GM21529 (cell line): Measurements from ENCODE around the gene KIAA1217.

Source experiments
- ATAC-seq: cut with Tn5 transposase; IDR thresholded peaks from one replicate; pipeline ENCODE4 v1.9.1; 2021; ENCODE audit not compliant: unreplicated experiment

The KIAA1217 gene

DNA sequence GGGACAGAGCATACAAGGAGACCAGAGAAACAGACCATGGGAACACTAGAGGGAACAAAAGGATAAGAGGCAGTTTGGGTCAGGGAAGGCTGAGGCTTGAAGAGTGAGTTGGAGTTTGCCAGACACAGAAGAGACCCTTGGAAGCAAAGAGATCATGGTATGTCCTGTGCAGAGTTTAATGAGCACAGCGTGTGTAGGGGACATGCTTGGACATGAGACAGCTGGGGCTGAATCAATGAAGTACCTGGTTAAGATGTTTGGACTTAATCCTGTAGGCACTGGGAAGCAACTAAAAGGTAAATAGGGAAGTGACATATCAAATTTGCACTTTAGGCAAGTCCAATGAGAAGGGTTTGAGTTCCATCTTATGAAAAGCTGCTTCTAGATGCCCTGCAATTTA is 79.6 kb downstream of the KIAA1217 start:
- no peak for ATAC-seq

DNA sequence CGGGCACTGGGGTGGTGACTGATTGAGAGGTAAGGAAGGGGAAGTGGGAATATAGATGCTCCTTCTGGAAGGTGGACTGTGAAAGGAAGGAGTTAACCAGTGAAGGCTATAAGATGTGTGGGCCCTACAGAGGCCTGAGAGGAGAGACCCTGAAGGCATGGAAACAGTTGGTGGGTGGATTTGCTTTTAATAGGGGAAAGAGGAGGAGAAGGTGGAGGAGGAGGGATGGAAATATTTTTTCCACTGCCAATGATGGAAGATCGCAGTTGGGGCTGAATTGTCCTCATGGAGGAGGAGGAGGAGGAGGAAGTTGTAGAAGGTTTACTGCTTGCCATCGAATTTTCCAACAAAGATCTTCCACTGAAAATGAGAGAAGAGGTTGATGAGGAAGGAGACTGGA is 80.3 kb downstream of the KIAA1217 start:
- ATAC-seq: no peak

DNA sequence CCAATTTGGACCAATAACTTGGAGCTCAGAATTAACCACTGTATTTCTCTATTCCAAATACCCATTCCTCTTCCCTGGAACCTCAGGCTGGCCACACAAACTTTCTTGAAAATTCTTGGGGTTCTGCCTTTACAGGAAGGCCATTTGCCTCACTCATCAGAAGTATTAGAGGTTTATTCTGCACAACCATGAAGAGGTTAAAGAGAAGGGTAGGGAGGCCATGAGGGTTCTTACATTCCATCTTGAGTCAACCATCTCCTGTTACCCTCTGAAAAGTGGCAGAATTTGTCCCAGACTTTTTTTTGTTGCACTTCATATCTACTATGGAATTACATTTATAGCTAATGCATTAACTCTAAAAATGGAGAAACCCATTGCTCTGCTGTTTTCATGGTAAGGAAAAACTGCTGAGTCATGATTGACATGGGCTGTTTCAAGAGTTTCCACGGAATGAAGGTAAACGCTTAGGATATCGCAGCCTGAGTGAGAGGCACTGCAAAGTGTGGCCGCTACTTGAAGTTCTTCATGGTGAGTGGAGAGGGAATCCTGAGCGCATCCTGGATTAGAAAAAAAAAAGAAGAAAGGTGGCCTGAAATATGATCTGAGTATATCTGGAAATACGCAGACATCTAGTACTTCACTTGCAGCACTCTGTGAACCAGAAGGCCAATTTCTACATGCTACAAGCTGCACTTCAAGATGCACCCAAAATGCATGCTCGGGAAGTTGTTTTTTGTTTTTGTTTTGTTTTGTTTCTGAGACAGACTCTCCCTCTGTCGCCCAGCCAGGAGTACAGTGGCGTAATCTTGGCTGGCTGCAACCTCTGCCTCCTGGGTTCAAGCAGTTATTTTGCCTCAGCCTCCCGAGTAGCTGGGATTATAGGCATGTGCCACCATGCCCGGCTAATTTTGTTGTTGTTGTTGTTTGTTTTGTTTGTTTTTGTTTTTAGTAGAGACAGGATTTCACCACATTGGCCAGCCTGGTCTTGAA is 83.7 kb downstream of the KIAA1217 start:
- ATAC-seq: no peak

DNA sequence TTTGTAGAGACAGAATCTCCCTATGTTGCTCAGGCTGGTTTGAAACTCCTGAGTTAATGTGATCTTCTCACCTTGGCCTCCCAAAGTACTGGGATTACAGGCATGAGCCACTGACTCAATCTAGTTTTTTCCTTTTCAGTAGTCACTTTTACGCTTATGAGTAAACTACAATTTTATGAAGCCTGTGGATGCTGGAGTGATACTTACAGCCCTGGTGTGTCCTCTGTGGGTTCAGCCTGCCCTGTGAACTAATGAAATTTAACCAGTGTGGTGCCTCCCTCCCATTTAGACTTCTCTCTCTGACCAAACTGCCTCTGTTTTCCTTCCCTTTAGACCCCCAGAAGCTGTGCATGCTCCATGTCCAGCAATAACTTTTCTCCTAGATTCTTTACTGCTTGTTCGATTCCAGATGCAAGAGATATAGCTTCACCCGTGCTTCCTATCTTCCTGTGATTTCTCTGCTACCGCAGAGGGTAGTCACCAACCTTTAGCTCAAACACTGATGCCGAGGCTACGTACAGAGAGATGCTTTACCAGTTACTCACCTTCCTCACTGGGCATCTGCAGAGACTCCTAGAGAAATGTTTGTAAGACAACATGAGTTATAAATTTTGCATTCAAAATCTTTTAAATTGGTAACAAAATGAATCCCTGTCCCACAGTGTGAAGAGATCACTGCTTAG is 90.8 kb downstream of the KIAA1217 start:
- no peak for ATAC-seq

DNA sequence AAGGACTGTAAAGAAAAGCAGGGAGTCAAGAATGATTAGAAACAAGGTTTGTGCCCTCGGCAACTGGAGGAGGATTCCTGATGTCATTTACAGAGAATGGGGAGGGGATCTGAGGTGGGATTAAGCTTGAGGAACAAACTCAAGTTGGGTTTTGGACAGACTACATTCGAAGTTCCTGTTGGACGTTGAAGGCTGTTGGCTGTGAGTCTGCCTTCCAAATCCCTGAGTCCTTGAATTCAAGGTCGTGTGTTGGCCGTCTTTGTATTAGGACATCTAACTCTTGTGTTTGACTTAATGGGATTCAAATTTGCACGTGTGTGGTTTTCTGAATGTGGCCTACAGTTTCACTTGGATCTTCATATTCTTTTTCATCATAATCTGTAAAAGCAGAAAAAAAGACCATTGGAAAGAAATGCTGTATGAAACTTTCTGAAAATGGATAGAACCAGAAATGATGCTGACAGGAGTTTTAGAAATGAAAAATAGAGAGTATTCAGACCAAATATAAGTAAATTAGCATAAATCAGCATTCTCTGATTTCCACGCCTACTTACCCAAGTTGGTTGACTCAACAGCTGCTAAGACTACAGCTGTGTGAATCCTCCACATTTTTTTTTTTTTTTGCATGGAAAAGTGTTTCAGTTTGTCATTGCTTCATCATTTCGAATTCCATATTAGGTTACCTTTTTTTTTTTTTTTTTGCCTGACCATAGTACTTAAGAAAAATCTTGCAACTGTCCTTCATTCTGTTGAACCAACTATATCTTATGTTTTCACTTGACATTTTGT is 94.8 kb downstream of the KIAA1217 start:
- no peak for ATAC-seq

DNA sequence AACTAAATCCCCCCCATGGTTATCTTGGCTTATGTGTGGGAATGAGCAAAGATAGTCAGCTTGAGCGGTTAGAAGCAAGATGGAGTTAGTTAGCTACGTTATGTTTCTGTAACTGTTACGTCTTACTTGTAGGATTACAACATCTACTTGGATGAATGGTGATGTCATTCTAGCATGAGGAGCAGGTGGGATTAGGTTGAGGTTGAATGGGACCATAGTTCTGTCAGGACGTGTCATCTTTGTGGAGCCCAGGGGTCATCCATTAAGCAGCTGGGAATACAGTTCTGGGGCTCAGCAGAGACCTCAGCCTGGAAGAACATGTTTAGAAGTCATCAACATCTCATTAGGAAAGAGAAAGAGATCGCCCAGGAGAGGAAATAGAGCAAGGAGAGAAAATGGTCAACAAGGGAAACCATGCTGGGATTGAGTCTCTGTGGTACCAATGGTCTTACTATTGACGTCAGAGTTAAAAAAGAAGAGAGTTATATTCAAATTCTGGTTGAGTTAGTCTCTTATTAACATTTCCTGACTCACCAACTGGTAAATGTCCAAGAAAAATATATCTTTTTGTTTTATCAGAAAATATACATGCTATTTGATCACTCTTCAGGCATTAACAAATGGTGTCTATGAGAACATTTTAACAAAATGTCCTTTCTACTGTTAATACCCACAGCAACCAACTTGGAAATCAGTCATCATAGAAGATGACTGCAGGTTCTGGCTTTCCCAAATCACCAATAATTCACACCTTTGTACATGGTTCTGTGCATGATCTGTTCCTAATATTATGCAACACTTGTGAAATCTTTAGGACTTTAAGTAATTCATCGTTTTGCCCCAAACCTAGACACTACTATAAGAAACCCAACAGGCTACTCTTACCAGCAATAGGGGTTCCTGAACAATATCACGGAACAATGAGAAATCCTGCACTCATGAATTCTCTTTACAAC is 96.9 kb downstream of the KIAA1217 start:
- ATAC-seq: no peak

DNA sequence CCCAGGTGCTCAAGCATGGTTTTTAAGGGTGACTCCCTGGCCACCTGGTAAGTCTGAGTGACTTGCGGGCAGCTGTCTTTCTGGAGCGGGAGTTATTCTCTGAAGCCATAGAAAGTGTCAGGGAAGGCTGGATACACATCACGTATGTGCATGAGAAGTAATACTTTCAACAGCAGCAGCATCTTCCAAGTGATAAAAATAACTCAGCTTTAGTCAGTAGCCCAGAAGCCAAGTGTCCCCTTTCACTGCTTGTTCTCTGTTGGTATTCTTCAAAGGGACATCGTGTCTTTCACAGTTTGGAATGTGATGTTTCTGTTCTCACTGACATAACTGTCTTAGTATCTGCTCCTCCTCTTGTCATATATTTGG is 97.6 kb downstream of the KIAA1217 start:
- no peak for ATAC-seq

DNA sequence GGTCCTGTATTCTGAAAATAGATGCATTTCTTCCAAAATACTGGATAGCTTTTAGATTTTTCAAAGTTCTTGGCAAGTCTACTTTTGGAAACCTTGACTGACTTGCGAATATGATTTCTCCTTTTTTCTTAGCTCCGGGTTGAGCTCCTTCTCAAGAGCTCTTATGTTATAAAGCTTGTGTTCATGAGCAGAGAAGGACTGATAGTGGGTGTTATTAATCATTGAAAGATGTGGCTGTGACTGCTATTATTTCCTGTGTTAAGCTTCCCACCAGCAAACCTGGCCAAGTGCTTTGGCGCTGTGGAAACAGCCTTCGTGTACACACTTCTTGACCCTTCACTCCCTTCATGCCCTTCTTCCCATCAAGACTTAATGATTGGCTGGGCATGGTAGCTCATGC is 98.2 kb downstream of the KIAA1217 start:
- no peak for ATAC-seq

DNA sequence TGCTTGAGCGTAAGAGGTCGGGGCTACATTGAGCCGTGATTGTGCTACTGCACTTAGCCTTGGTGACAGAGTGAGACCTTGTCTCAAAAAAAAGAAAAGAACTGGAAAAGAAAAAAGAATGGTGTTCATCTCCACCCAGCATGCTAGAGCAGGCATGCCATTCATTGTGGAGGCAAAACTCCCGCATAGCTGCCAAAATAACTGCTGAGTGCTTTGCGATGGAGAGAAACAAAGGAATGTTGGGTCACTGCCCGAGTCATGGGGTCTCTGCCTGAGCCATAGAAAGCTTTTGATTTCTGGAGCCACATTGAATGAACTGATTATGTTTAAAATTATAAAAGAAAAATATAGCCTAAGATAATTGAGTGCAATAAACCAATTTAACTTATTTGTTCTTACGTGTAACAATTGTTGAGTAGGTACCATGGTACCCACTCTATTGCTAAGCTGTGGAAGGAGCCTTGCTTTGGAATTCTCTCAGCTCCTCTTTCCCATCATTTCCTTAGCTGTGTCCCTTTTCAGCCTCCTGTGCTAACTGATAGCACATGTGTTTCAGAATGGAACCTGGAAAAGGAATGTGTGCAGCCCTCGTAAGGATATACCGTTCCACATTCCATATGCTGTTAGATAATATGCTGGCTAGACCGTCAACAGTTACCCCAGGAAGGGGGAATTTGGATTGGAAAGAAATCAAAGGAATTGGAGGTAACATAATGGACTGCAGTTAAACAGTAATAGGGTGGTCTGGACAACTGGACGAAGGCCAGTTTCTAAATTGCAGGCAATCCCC is 99.0 kb downstream of the KIAA1217 start:
- ATAC-seq: no peak

DNA sequence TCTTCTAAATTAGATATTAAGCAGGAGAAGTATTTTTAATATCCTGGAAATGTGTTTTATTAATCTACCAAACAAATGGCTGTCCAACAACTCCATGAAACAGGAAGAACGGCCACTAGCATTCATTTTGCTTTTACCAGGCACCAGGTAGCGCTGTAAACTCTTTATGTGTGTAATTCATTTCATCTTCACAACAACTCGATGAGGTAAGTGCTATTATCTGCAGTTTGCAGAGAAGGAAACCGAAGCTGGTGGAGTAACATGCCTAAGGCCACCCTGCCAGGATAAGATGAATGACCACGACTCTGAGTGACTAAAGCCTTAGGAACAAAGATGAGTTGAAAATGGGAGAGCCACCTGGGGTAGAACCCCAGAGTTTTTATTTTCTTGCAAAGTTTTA is 101.2 kb downstream of the KIAA1217 start:
- ATAC-seq: no peak

DNA sequence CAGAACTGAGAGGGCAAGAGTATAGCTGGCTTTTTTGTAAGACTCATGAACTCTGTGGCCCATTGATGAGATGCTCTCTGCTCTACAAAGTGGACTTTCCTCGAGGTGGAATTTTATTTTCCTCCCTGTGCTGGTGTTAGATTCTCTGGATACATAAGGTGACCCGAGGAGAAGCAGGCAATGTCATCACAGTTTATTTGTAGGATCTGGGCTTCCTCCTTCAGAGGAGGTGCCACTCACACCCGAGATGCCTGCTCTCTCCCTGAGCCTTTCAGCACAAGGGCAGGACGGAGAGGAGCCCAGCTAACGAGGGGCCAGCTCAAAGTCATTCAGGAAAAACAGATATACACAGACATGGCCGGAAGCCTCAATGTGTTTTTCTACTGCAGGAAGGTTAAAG is 103.0 kb downstream of the KIAA1217 start:
- no peak for ATAC-seq

DNA sequence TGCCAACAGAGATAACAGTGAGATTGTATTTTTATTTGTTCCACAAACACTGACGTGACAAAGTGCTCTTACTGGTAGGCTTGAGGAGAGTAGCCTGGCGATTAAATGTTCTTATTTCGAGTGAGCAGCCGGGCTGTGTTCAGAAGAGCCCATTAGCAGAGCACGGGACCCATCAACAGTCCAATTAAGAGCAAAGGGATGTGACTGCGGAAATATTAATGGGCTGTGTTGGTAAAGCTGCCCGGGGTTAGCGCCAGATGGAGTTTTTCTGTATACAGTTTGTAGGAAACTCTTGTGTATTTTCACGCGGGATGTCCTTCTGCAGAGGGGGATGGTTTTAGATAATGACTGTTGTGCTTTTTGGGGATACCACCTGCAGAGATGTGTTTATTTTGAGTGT is 104.3 kb downstream of the KIAA1217 start:
- no peak for ATAC-seq

DNA sequence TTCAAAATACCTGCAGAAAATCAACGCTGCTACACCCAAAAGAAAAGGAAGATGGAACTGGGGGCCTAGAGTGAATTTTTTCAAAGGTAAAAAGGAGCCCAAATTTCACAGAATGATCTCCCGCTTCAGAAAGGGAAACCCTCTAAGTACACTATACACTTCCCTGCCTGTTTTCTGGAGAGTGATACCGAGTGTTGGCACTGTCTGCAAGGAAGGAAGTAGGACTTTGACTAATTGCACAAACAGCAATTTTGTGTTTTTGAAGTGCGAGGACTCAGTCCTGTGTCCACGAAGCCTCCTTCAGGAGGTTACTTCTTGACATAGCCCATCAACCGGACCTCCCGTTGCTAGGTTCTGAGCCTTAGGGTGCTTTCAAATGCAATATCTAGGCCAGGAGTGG is 106.3 kb downstream of the KIAA1217 start:
- no peak for ATAC-seq

DNA sequence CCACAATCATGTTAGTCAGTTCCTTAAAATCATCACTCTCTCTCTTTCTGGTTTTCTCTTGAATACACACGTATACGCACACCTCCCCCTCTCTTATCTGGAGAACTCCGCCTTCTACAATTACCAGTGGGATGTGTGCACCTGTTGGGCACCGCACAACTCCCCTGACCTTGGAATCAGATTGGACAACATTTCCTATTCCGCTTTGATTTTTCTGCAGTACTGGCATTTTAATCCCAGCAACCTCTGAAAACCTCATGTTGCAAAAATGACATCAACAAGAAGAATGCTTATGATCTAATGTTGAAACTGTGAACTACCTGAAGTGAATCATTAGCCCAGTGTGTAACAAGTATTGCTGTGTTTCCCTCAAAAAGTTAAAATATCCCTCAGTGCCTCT is 109.6 kb downstream of the KIAA1217 start:
- ATAC-seq: no peak

DNA sequence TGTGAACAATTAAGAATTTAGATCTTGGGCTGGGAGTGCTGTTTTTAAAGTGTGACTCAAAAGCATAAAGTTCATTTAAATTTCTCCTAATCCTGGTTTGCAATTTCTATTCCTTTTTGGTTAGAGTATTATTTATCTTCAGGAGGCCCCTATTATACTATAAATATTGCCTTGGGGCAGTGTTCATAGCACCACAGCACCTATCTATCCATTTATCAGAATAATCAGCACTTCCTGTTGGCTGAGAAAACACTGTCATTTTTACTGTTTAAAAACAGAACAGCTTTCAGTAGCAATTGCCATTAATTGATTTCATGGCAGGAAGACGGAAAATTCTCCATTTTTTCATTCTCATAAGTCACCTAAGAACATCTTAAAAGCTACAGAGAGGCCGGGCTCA is 111.4 kb downstream of the KIAA1217 start:
- ATAC-seq: no peak

DNA sequence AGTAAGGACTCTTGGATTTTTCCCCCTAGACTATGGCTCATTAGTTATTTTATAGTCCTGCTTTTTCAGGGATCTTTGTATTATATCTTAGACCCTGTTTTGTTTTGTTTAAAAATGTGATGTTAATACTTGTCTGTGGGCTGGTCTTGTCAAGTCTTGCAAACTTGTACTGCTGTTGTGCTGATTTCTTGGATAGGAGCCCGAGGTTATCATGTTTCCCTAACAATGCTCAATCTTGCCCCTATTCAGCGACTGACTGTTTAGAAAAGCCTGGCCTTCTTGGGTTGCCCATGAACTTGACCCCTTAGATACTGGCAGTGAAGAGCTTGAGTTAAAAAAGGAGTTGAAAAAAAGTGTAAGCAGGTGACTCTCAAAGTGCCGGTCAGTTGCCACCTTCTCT is 115.7 kb downstream of the KIAA1217 start:
- no peak for ATAC-seq

DNA sequence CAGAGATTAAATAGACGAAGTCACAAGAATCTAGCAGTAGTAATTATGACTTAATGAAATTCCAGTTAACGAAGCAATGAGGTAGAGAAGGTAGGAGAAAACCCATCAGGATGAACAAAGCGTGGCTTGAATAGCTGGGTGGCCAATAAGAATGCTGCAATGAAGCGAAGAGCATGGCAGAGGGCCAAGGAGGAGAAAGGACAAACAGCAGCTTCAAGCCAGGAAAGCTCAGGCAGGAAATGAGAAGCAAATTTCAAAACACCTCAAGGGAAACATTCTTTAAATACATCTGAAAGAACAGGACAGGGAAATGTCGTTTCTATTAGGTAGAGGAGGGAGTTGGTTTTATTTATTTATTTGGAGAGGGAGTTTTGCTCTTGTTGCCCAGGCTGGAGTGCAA is 122.5 kb downstream of the KIAA1217 start:
- ATAC-seq: no peak

DNA sequence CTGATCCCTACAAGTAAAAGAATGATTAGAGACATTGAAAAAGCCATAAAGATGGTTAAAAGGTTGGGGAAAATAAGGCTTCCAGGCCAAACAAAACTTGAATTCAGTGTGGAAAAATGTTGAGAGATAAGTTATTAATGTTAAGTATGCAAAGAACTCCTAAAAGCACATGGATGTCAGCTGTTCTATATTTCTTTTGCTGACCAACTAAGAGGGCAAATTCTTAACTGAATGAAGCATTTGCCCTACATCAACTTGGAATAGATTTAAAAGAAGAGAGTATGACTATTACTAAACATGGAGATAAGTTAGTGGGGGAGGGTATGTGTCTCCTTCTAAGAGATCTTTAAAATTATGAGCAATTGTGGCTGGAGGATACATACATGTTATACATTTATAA is 124.8 kb downstream of the KIAA1217 start:
- ATAC-seq: no peak

DNA sequence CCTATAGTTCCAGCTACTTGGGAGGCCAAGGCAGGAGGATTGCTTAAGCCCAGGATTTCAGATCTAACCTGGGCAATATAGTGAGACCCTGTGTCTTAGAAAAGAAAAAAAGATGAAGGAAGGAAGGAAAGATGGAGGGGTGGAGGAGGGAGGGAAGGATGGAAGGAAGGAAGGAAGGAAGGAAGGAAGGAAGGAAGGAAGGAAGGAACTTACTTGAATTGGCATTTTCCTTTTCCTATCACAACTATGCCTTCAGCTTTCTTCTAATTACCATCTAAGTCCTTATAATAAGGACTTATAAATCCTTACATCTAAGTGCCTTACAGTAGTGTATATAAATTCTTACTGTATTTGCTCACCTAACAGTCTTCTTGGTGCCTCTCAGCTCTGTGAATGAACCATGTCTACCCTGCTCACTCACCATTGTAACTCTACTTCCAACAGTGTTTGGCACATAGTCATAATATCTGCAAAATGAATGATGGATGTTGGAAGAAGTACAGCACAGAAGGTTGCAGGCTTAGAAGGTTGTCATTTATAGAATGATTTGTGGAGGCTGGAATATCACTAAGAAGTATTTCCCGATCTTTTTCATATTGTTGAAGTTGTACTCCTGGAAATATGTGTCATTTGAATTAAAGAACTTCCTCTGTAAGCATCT is 125.5 kb downstream of the KIAA1217 start:
- no peak for ATAC-seq
